ENCODE measurements around the gene OMP.

- TF ChIP-seq POLR2A (IDR thresholded peaks at IDR 0.05; ENCODE audit: extremely low read depth, insufficient read length) (no peak), CTCF (IDR thresholded peaks at IDR 0.05; ENCODE audit: low read depth, low read length) (no peak)
Observed at GRCh38 chr11:77085652-77086051, 17.0 kb upstream of the OMP start.
